GM12801 (cell line): Measurements from ENCODE around the gene FLNB.

Experiments used
- TF ChIP-seq, protein P1 (sequence below): IDR thresholded peaks from one replicate; pipeline ENCODE4 v1.5.1; 2011; ENCODE audit warnings: control low read depth; ENCODE audit not compliant: insufficient read length; ENCODE audit errors: extremely low read depth

FLNB gene

GRCh38 chr3:58074116-58074715, 66.0 kb downstream of the FLNB start:
- TF ChIP-seq, protein P1, sequence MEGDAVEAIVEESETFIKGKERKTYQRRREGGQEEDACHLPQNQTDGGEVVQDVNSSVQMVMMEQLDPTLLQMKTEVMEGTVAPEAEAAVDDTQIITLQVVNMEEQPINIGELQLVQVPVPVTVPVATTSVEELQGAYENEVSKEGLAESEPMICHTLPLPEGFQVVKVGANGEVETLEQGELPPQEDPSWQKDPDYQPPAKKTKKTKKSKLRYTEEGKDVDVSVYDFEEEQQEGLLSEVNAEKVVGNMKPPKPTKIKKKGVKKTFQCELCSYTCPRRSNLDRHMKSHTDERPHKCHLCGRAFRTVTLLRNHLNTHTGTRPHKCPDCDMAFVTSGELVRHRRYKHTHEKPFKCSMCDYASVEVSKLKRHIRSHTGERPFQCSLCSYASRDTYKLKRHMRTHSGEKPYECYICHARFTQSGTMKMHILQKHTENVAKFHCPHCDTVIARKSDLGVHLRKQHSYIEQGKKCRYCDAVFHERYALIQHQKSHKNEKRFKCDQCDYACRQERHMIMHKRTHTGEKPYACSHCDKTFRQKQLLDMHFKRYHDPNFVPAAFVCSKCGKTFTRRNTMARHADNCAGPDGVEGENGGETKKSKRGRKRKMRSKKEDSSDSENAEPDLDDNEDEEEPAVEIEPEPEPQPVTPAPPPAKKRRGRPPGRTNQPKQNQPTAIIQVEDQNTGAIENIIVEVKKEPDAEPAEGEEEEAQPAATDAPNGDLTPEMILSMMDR: no peak

DNA sequence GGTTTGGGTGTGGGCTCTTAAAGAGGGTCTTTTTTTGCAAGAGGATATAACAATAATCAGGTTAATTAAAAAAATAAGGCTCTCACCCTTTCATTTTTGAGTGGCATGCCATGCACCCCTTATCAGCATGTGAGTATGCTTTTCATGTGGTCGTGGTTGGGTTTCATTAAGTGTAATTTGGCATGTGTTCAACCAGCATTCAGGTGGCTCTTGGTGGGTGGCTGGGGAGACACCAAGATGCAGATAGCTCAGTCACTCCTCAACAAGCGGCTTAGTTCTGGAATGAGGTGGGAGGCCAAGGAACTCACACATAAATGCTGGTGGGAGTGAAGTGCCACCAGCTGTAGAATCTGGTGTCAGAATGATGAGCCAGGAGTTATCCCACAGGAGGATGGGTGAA, 66.8 kb downstream of the FLNB start:
- TF ChIP-seq, protein P1: no peak

DNA sequence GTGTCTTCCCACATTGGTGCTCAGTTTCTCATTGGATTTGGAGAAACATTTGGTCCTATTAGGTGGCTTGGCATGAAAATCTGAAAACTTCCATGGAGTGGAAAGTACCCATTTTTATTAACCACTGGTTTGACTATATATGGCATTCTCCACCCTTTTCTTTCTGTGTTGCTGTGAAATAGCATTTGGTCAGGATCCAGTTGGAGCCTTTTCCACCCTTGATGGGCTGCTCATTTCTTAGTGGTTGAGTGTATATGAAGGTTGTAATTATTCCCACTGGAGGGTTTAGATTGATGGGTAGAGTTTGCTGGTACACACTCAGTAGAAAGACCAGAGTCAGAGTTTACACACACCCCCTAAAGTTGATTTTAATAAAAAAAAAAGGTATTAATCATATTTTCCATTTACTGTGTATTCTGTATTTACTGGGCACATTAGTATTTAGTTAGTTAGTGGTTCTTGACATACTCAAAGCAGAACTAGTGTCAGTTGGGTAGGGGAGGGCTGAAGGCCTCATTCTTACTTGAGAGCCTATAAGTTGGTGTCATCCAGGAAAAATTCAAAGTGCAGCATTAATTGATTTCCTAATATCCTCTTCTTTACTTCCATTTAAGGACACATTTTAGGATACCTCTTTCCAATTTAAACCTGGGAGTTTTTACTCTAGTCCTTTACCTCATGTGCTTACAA, 69.5 kb downstream of the FLNB start:
- TF ChIP-seq, protein P1: no peak

- TF ChIP-seq, protein P1: no peak
These were observed 70.4 kb downstream of the FLNB start for GRCh38 chr3:58078610-58079009.

- TF ChIP-seq, protein P1: no peak
These were observed 71.6 kb downstream of the FLNB start for GRCh38 chr3:58079773-58080172.

GRCh38 chr3:58082047-58082446, 73.8 kb downstream of the FLNB start:
- TF ChIP-seq, protein P1: no peak

DNA sequence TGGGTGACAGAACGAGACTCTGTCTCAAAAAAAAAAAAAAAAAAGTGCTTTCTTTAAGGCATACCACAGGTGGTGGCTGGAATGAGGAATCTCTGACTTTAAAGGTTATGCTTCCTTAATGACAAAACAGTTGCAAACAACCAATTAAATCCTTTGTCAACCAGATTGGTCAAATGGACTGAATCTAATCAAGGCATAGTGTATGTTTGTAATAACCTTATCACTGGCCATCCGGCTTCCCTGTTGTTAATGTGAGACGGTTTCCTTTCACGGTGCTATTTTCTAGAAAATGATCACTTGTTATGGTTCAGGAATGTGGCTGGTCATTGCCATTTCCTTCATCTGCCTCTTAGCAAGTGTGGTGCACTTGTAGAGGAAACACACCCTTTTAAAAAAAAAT, 75.9 kb downstream of the FLNB start:
- TF ChIP-seq, protein P1: no peak
